Loucy (cell line): ENCODE measurements around the gene ARHGAP24.

Experiments
- H2AFZ ChIP-seq: fragments of 200-600 bp; sonication (generic); 2 replicates; pipeline ENCODE4 v1.6.0; 2016; ENCODE audit warnings: antibody characterized with exemption, mild to moderate bottlenecking, low read length, moderate library complexity
- H3F3A ChIP-seq: fragments of 200-600 bp; 2 replicates; pipeline ENCODE4 v1.6.0; 2016; ENCODE audit warnings: antibody characterized with exemption, low read depth, mild to moderate bottlenecking
- H3K27me3 ChIP-seq: fragments of 200-600 bp; sonication (generic); 2 replicates; pipeline ENCODE4 v1.6.1; 2014; ENCODE audit warnings: low read length, mild to moderate bottlenecking; ENCODE audit not compliant: insufficient read depth, poor library complexity, severe bottlenecking
- H3K36me3 ChIP-seq: fragments of 200-600 bp; sonication (generic); 2 replicates; pipeline ENCODE4 v1.6.1; 2016; ENCODE audit warnings: low read length; ENCODE audit not compliant: insufficient read depth
- H3K4me1 ChIP-seq: fragments of 200-600 bp; sonication (generic); 2 replicates; pipeline ENCODE4 v1.5.1; 2014; ENCODE audit warnings: low read length, mild to moderate bottlenecking; ENCODE audit not compliant: insufficient read depth, poor library complexity, severe bottlenecking
- H3K4me2 ChIP-seq: fragments of 200-600 bp; sonication (generic); 2 replicates; pipeline ENCODE4 v1.6.0; 2014; ENCODE audit warnings: antibody characterized with exemption, low read length, low read depth, mild to moderate bottlenecking; ENCODE audit not compliant: poor library complexity, severe bottlenecking
- H3K4me3 ChIP-seq: fragments of 200-600 bp; sonication (generic); 2 replicates; pipeline ENCODE4 v1.5.1; 2014; ENCODE audit warnings: low read length, mild to moderate bottlenecking, mixed read lengths; ENCODE audit not compliant: poor library complexity, severe bottlenecking
- H3K79me2 ChIP-seq: fragments of 200-600 bp; sonication (generic); 2 replicates; pipeline ENCODE4 v1.6.1; 2014; ENCODE audit warnings: low read length; ENCODE audit not compliant: insufficient read depth
- H3K9ac ChIP-seq: fragments of 200-600 bp; sonication (generic); 2 replicates; pipeline ENCODE4 v1.6.0; 2014; ENCODE audit warnings: mild to moderate bottlenecking, low read depth, low read length, moderate library complexity; ENCODE audit not compliant: poor library complexity, severe bottlenecking
- H3K9me2 ChIP-seq: fragments of 200-600 bp; sonication (generic); replicated peaks from 2 replicates; pipeline ENCODE4 v1.6.1; 2016; ENCODE audit warnings: low read depth, low read length, mixed read lengths
- H3K9me3 ChIP-seq: fragments of 200-600 bp; sonication (generic); 2 replicates; pipeline ENCODE4 v1.6.1; 2014; ENCODE audit warnings: mild to moderate bottlenecking, antibody characterized with exemption, low read length, low read depth; ENCODE audit not compliant: insufficient read depth
- H4K20me1 ChIP-seq: fragments of 200-600 bp; sonication (generic); 2 replicates; pipeline ENCODE4 v1.6.0; 2014; ENCODE audit warnings: antibody characterized with exemption, low read length, mild to moderate bottlenecking; ENCODE audit not compliant: insufficient read depth, poor library complexity, severe bottlenecking
- EZH2phosphoT487 ChIP-seq: fragments of 200-600 bp; IDR thresholded peaks from 2 replicates; pipeline ENCODE4 v1.6.1; 2018; ENCODE audit warnings: antibody characterized with exemption, mild to moderate bottlenecking, moderate library complexity, borderline replicate concordance
- TF ChIP-seq, protein P1 (sequence below): fragments of 200-600 bp; sonication (generic); conservative IDR thresholded peaks from 2 replicates; pipeline ENCODE4 v1.5.1; 2014; ENCODE audit warnings: mild to moderate bottlenecking, antibody characterized with exemption, low read length

ARHGAP24 gene

GRCh38 chr4:85784348-85784747 is 309.4 kb downstream of the ARHGAP24 start:
- Histone ChIP-seq H3K9me3 (no peaks in the 10 kb centered on the region), H3K36me3 (no peaks in the 10 kb centered on the region), H2AFZ (no peak overlapping the region), H3K79me2 (no peaks in the 10 kb centered on the region), H3K4me3 (no peak overlapping the region), H4K20me1 (no peaks in the 10 kb centered on the region), H3K4me2 (no peak overlapping the region), H3K9ac (no peak overlapping the region), H3F3A (no peaks in the 10 kb centered on the region), H3K4me1 (no peaks in the 10 kb centered on the region), H3K9me2 (no peaks in the 10 kb centered on the region), H3K27me3 (no peaks in the 10 kb centered on the region)
- TF ChIP-seq, protein P1, sequence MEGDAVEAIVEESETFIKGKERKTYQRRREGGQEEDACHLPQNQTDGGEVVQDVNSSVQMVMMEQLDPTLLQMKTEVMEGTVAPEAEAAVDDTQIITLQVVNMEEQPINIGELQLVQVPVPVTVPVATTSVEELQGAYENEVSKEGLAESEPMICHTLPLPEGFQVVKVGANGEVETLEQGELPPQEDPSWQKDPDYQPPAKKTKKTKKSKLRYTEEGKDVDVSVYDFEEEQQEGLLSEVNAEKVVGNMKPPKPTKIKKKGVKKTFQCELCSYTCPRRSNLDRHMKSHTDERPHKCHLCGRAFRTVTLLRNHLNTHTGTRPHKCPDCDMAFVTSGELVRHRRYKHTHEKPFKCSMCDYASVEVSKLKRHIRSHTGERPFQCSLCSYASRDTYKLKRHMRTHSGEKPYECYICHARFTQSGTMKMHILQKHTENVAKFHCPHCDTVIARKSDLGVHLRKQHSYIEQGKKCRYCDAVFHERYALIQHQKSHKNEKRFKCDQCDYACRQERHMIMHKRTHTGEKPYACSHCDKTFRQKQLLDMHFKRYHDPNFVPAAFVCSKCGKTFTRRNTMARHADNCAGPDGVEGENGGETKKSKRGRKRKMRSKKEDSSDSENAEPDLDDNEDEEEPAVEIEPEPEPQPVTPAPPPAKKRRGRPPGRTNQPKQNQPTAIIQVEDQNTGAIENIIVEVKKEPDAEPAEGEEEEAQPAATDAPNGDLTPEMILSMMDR: no peak
- TF ChIP-seq EZH2phosphoT487: no peak

DNA sequence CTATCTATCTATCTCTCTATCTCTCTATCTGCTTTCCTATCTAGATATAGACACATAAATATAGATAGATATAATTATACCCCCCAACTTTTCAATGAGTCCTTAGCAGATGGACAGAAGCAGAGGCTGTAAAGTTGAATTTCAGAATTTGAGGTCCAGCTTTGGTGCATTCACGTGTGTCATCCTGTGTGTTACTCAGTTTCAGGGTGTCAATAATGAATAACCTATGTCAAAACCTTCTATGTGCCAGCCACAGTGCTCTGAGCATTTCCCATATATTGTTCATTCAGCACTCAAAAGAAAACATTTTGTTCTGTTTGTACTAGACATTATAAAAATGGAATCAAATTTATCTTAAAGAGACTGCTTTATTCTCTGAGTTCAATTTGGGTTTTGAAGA is 310.0 kb downstream of the ARHGAP24 start:
- H3K4me3 ChIP-seq: no peak overlapping the region

GRCh38 chr4:85787133-85787532 is 312.2 kb downstream of the ARHGAP24 start:
- Histone ChIP-seq H3F3A (no peaks in the 10 kb centered on the region), H3K79me2 (no peaks in the 10 kb centered on the region), H2AFZ (no peak overlapping the region), H3K9me2 (no peaks in the 10 kb centered on the region), H3K4me2 (no peak overlapping the region), H3K9me3 (no peaks in the 10 kb centered on the region), H3K4me1 (no peaks in the 10 kb centered on the region), H3K36me3 (no peaks in the 10 kb centered on the region), H3K4me3 (no peak overlapping the region), H3K9ac (no peak overlapping the region), H4K20me1 (no peaks in the 10 kb centered on the region), H3K27me3 (no peaks in the 10 kb centered on the region)
- TF ChIP-seq, protein P1: no peak
- no peak for TF ChIP-seq EZH2phosphoT487

More for the DNA sequence above, 310.0 kb downstream of the ARHGAP24 start:
- Histone ChIP-seq H3K9me2 (no peaks in the 10 kb centered on the region), H3K4me1 (no peaks in the 10 kb centered on the region), H3K36me3 (no peaks in the 10 kb centered on the region), H3K9me3 (no peaks in the 10 kb centered on the region), H2AFZ (no peak overlapping the region), H3K27me3 (no peaks in the 10 kb centered on the region), H3K9ac (no peak overlapping the region), H3F3A (no peaks in the 10 kb centered on the region), H4K20me1 (no peaks in the 10 kb centered on the region), H3K4me2 (no peak overlapping the region), H3K79me2 (no peaks in the 10 kb centered on the region)
- no peak for TF ChIP-seq EZH2phosphoT487
- TF ChIP-seq, protein P1: no peak
